ENCODE data around the gene ALDH3B1. TPM values are rescaled to one million over a fixed set of nuclear protein-coding genes. Genes with fewer than 3 reads are reported as not detected.

Gene ALDH3B1
- total and polyA plus RNA-seq, 9 of the 15 experiments (the other 6 are each of a cell fraction or from before 2014, with no cell fraction given): 0.01 to 0.35 (median 0.07) TPM; not detected in 2

DNA sequence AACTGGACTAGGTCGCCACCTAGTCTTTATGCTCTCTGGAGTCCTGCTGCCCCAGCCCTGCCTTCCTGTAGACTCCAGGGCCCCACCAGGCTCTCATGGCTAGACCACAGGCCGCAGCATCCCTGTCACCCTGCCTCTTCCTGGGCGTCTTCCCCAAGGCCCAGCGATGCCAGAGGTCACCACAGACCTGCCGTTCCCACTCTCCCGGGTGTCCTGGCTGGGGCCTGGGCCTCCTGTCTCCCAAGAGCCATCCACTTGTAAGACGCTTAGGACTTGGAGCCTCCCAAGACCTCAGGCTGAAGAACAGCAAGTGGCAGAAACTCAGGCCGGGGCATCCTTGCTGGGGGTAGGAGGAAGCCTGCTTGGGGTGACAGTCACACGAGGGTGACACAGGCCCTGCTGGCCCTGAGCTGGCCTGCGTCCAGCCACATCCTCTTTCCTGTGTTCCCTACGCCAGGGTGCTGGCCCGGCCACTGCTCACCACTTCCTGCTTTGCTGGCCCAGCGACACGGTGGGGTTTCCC lies 26.7 kb downstream of the ALDH3B1 start (continued):
- TF ChIP-seq, protein P1, sequence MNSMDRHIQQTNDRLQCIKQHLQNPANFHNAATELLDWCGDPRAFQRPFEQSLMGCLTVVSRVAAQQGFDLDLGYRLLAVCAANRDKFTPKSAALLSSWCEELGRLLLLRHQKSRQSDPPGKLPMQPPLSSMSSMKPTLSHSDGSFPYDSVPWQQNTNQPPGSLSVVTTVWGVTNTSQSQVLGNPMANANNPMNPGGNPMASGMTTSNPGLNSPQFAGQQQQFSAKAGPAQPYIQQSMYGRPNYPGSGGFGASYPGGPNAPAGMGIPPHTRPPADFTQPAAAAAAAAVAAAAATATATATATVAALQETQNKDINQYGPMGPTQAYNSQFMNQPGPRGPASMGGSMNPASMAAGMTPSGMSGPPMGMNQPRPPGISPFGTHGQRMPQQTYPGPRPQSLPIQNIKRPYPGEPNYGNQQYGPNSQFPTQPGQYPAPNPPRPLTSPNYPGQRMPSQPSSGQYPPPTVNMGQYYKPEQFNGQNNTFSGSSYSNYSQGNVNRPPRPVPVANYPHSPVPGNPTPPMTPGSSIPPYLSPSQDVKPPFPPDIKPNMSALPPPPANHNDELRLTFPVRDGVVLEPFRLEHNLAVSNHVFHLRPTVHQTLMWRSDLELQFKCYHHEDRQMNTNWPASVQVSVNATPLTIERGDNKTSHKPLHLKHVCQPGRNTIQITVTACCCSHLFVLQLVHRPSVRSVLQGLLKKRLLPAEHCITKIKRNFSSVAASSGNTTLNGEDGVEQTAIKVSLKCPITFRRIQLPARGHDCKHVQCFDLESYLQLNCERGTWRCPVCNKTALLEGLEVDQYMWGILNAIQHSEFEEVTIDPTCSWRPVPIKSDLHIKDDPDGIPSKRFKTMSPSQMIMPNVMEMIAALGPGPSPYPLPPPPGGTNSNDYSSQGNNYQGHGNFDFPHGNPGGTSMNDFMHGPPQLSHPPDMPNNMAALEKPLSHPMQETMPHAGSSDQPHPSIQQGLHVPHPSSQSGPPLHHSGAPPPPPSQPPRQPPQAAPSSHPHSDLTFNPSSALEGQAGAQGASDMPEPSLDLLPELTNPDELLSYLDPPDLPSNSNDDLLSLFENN (IDR thresholded peaks at IDR 0.05; ENCODE audit: low read depth in 2 of 2, low read length in 2 of 2): no peak
- TF ChIP-seq, protein P2, sequence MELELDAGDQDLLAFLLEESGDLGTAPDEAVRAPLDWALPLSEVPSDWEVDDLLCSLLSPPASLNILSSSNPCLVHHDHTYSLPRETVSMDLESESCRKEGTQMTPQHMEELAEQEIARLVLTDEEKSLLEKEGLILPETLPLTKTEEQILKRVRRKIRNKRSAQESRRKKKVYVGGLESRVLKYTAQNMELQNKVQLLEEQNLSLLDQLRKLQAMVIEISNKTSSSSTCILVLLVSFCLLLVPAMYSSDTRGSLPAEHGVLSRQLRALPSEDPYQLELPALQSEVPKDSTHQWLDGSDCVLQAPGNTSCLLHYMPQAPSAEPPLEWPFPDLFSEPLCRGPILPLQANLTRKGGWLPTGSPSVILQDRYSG (tag; conservative IDR thresholded peaks at IDR 0.05; ENCODE audit: low read depth): no peak
- TF ChIP-seq E2F3 (CRISPR knock-in tag; IDR thresholded peaks at IDR 0.05): no peak
- TF ChIP-seq, protein P3, sequence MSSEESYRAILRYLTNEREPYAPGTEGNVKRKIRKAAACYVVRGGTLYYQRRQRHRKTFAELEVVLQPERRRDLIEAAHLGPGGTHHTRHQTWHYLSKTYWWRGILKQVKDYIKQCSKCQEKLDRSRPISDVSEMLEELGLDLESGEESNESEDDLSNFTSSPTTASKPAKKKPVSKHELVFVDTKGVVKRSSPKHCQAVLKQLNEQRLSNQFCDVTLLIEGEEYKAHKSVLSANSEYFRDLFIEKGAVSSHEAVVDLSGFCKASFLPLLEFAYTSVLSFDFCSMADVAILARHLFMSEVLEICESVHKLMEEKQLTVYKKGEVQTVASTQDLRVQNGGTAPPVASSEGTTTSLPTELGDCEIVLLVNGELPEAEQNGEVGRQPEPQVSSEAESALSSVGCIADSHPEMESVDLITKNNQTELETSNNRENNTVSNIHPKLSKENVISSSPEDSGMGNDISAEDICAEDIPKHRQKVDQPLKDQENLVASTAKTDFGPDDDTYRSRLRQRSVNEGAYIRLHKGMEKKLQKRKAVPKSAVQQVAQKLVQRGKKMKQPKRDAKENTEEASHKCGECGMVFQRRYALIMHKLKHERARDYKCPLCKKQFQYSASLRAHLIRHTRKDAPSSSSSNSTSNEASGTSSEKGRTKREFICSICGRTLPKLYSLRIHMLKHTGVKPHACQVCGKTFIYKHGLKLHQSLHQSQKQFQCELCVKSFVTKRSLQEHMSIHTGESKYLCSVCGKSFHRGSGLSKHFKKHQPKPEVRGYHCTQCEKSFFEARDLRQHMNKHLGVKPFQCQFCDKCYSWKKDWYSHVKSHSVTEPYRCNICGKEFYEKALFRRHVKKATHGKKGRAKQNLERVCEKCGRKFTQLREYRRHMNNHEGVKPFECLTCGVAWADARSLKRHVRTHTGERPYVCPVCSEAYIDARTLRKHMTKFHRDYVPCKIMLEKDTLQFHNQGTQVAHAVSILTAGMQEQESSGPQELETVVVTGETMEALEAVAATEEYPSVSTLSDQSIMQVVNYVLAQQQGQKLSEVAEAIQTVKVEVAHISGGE (CRISPR knock-in tag; IDR thresholded peaks at IDR 0.05): peak in 1 of 3 experiments; percentile 50; a peak in 1 of 6 replicates
- TF ChIP-seq TEAD4 (IDR thresholded peaks at IDR 0.05; ENCODE audit: low read length): no peak
- TF ChIP-seq TEAD4 (CRISPR knock-in tag; IDR thresholded peaks at IDR 0.05; ENCODE audit: borderline replicate concordance): no peak
- TF ChIP-seq, protein P4, sequence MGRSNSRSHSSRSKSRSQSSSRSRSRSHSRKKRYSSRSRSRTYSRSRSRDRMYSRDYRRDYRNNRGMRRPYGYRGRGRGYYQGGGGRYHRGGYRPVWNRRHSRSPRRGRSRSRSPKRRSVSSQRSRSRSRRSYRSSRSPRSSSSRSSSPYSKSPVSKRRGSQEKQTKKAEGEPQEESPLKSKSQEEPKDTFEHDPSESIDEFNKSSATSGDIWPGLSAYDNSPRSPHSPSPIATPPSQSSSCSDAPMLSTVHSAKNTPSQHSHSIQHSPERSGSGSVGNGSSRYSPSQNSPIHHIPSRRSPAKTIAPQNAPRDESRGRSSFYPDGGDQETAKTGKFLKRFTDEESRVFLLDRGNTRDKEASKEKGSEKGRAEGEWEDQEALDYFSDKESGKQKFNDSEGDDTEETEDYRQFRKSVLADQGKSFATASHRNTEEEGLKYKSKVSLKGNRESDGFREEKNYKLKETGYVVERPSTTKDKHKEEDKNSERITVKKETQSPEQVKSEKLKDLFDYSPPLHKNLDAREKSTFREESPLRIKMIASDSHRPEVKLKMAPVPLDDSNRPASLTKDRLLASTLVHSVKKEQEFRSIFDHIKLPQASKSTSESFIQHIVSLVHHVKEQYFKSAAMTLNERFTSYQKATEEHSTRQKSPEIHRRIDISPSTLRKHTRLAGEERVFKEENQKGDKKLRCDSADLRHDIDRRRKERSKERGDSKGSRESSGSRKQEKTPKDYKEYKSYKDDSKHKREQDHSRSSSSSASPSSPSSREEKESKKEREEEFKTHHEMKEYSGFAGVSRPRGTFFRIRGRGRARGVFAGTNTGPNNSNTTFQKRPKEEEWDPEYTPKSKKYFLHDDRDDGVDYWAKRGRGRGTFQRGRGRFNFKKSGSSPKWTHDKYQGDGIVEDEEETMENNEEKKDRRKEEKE (IDR thresholded peaks at IDR 0.05; ENCODE audit: borderline replicate concordance in 1 of 2, control insufficient read depth in 1 of 2, low read depth in 2 of 2, low read length in 1 of 2): no peak
- TF ChIP-seq NCOA6 (IDR thresholded peaks at IDR 0.05): no peak

All from K562 (cell line).